NCI-H187 (cell line): ENCODE data around the gene FAM131B.

ENCODE experiments used
- DNase-seq, 2 experiments: peaks; one replicate each; lab custom pipeline; 2025; lab: John Stamatoyannopoulos, UW

FAM131B gene

GRCh38 chr7:143356414-143357050 lies 6.0 kb downstream of the FAM131B start:
- no peak for DNase-seq

DNA sequence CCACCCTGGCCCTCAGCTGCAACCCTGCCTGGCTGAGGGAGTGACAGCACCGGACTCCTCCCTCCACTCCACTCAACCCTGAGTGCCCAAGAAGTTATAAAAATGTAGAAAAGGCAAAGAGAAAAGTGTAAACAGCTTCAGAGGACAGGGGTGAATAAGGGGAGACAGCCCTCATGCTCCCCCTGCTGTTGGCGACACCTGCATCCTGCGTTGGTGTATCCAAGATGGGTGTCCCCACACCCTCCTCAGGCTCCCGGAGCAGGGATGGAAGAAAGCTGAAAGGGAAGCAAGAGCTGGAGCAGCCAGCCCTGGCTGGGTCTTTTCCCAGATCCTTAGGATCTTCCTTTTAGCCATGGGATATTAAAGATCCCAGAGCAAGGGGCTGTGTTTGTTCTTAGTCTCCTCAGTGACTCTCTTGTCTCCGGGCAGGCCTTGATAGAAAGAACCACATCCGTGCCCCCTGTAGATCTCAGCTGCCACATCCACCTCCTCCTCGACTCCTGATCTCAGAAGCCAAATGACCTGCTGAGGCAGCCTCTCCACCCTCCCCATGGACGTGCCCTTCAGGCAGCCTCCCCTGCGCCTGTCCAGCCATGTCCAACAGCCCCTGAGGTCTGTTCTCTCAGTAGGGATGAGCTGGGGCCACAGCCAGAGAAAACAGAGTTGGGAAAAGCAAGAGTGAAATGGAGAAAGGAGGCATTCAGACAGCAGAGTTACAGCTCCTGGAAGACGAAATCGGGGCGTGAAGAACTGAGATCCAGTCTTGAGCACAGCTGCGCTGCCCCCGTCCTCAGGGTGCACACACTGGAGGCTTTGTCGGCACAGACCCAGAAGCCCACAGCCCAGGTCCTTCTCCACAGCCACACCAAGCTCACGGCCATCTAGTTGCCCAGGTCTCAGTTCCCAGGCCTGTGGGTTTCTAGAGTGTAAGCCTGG lies 6.8 kb downstream of the FAM131B start:
- no peak for DNase-seq

DNA sequence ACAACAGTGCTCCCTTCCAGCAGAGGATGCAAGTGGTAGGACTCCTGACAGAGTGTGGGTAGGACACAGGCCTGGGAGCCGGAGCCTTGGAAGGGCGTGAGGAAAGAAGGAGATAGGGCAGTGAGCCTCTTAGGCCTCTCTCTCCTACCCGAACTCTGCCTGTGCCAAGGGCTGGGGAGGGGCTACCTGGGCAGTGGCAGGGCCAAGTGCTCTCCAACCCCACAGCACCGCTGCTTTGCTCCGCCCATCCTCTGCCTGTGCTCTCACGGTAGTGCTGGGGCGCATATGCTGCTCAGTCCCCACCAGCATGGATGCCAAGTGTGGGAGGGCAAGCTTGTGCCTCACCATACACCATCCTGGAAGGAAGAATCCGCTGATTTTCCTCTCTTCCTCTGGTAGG lies 7.5 kb downstream of the FAM131B start:
- DNase-seq: no peak

GRCh38 chr7:143354376-143354775 lies 8.1 kb downstream of the FAM131B start:
- DNase-seq: no peak

DNA sequence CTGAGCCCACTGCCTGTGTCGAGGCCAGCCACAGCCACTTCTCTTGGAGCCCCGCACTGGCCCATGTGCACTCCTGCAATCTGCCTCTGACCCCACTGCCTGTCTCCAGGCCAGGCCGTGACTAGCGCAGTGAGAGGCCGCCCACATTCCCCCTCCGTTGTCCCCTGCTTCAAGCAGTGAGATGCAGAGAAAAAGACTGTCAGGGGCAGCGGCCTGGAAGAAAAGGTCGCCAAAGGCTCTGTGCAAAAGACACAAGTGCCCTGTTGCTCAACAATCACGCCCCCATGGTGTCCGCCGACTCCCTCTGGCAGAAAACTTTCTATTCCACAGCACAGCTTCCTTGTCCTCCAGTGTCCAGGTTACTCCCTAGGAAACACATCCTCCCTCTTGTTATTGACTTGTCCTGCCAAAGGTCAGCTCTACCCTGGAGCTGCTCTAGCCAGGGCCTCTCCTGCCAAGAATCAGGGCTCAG lies 9.9 kb downstream of the FAM131B start:
- DNase-seq: no peak

DNA sequence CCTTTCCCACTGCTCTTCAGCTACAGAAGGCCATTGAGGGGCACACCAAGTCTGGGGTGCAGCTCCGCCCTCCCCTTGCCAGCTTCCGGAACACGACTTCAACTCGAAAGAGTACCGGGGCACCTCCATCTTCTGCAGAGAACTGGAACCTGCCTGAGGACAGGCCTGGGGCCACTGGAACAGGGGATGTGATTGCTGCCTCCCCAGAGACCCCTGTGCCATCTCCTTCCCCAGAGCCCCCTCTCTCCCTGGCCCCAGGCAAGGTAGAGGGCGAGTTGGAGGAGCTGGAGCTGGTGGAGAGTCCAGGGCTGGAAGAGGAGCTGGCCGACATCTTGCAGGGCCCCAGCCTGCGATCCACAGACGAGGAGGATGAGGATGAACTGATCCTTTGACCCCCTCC lies 10.9 kb downstream of the FAM131B start:
- no peak for DNase-seq

GRCh38 chr7:143351060-143351459 lies 11.5 kb downstream of the FAM131B start:
- no peak for DNase-seq

DNA sequence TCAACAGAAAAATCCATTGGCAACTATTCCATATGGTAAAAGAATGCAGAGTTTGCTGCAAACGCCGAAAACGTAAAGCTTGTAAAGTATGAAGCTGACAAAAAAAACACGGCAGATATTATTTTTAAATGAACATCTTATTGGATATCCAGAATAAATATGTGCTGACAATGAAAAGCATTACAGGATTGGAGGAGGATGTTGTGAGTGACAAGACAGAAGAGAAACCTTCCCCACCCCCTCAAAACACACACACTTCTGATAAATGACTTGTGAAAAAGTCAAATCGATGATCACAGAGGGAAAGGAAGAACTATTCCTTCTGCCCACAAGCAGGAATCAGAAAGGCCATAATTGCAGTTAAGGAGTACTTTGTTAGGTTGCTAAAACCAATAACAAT lies 14.6 kb downstream of the FAM131B start:
- DNase-seq: no peak

DNA sequence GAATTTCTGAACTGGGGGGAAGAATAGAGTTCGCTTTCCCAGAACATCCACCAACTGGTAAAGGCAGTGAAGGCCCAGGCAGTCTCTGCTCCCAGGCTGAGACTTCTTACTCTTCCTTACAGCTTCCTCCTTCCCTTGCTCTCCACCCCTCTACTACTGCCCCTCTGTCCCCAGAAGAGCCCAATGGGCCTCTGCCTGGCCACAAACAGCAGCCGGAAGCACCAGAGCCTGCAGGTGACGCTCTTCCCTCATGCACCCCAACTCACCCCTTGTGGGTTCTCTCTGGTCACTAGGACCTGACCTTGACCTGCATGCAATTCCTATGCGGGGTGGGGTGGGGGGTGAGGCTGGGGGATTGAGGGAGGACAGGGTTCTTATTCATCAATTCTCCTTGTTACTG lies 16.5 kb downstream of the FAM131B start:
- no peak for DNase-seq

DNA sequence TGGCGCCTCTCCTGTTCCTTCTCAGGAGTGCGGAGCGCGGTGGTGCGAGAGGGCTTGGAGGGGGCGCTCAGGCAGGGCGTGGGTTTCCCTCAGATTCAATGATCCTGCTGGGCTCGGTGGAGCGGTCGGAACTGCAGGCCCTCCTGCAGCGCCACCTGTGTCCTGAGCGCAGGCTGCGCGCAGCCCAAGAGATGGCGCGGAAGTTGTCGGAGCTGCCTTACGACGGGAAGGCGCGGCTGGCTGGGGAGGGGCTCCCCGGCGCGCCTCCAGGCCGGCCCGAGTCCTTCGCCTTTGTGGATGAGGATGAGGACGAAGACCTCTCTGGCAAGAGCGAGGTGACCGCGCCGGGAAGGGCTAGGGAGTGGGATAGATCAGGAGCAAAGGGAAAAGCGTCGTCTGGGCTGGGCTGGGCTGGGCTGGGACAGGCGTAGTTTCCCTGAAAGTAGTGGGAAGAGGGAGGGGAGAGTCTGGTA lies 17.0 kb downstream of the FAM131B start:
- DNase-seq: no peak

DNA sequence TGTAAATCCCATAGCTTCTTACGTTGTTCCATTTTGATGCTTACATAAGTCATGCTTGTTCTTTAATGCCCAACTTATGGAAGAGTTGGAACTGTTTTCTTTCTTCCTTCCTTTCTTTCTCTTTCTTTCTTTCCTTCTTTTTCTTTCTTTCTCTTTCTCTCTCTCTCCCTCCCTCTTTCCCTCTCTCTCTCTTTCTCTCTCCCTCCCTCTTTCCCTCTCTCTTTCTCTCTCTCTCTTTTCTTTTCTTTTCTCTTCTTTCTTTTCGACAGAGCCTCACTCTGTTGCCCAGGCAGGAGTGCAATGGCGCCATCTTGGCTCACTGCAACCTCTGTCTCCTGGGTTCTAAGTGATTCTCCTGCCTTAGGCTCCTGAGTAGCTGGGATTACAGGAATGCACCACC lies 18.9 kb downstream of the FAM131B start:
- DNase-seq: no peak

- DNase-seq: no peak
Measured at GRCh38 chr7:143341842-143342241, 20.7 kb downstream of the FAM131B start.

DNA sequence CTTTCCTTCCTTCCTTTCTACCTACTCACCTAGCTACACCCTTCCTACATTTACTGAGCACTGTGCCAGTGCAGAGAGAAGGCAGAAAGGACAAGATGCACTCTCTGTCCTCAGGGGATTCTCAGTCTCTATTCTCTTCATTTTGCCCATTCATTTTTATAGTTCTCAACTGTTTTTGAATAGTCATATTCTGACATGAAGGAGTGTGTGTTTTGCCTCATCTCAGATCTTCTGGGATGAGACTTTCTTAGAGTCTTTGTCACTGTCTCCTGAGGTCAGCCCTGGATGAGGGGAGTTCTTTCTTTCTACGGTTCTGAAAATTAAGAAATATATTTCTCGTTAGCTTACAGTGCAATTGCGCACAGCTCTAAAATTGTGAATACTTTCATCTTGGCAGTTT lies 25.3 kb downstream of the FAM131B start:
- no peak for DNase-seq

DNA sequence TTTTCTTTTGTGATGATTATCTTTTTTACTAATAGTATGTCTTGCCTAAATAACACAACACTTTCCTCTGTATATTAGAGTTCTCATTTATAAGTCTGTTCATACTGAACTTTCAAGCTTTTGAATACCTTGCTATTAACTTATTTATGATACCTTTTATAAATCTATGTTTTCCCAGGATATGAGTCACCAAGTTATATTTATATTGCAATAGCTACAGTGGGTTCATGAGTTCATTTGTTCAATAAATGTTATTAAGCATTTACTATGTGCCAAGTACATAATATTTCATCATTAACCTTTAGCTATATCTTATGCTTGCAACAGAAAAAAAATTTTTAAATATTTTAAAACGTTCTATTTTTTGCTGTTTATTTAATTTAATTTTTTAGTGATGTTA lies 28.3 kb downstream of the FAM131B start:
- DNase-seq: no peak

DNA sequence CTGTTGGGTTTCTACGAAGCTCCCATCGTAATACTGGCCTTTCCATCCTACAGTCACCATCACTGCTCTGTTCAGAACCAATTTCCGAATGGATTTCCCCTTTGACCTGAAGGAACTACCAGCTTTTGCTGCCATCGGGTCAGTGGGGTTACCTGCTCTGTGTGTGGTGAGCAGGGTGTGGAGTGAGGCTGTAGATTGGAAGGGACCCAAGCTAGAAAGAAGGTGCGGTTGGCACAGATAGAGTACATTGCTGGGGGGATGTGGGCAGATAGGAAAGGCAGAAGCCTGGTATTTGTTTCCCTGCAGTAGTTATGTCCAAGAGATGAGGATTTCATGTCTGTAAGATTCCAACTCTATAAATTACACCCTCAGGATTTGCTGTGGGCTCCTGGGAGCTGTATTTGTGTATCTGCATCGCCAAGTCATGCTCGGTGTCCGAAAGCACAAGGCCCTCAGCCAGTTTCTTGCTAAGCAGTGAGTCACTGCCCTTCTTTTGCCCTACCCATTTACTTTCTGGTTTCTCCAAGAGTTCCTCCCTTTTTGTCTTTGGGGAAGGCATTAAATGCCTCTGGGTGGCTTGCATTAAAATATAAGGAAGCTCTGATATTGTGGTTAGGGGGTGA lies 31.2 kb downstream of the FAM131B start:
- no peak for DNase-seq

GRCh38 chr7:143329471-143330170 lies 32.9 kb downstream of the FAM131B start:
- no peak for DNase-seq

DNA sequence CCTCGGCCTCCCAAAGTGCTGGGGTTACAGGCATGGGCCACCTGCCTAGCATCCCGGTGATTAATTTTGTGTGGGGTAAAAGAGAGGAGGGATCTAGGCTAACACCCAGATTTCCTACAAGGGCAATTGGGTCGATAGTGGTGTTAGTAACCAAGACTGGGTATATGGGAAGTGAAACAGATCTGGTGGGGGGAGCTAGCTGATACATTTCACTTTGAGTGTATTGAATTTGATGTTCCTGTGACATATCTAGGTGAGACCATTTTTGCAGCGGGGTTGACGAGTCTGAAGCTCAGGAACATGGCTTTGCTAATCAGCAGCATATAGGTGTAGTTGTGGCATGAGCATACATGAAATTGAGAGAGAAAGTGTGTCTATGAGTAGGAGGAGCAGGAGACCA lies 34.6 kb downstream of the FAM131B start:
- no peak for DNase-seq

GRCh38 chr7:143325240-143325639 lies 37.3 kb downstream of the FAM131B start:
- DNase-seq: no peak

DNA sequence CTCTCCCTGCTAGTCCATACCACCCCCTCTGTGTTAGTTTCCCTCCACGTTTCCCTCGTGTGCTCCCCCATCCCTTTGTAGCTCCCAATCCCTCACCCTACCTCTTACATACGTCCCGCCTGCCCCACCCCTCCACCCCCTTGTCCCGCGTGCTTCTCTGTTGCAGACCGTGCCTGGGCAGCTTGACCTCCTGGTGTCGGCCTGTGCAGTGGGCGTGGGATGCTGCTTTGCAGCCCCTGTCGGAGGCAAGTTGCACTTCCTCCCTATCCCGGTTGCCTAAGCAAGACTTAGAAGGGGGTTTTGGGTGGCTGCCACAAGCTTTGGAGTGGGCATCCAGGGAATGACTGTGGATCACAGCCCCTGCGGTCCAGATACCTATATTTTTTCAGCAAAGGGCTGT lies 38.9 kb downstream of the FAM131B start:
- no peak for DNase-seq

GRCh38 chr7:143322760-143323633 lies 39.5 kb downstream of the FAM131B start:
- no peak for DNase-seq

- no peak for DNase-seq
Measured at GRCh38 chr7:143321734-143322133, 40.8 kb downstream of the FAM131B start.
